Mesenteric fat pad (tissue), 1 donor: ENCODE measurements around the gene TNFRSF11A. TPM values are rescaled to one million over a fixed set of nuclear protein-coding genes. Genes with fewer than 3 reads are reported as not detected.

ENCODE experiments used
- DNase-seq: peaks from one replicate; pipeline ENCODE4 v3.0.0-alpha.2; 2020; ENCODE audit warnings: low spot score
- total RNA-seq: library from RNA; stranded (reverse); fragmentation: NEBNext Ultra II Directional; extraction: Animal tissue kit (Norgen Biotek cat#: 25700); gene quantifications from one replicate; pipeline ENCODE4 v1.2.1, GENCODE V29; 2021
- donor health status: DM: yes; HTN: yes; CAD: no.

The TNFRSF11A gene
- total RNA-seq, 1 donor from 2014 or later: 17.1 TPM

DNA sequence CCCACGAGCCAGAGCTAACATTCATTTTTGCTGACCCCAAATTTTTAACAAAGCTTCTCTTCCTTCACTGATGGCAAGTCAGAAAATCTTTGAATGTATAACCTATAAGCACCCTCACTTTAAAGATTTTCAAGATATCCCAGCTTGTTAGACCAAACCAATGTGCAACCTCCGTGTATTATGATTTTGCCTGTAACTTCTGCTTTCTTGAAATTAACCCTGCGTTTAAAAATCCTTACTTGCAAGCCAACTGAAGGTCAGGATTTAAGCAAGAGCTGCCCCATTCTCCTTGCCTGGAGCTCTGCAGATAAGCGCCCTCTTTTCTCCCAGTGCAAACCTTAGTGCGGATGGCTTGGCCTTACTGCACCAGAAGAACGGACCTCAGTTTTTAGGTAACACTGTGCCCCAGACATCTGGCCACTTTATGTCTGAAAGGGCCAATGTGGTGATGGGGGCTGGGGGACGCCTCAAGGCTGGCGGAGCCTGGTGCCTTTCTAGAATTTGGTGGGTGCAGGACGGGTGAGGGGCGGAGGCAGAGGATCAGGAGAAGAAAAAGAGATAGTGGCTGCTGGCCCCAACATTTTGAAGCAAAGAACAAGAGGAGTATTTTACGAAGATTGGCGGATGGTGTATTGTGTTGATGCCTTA is 805 bp upstream of the TNFRSF11A start:
- DNase-seq: no peak

DNA sequence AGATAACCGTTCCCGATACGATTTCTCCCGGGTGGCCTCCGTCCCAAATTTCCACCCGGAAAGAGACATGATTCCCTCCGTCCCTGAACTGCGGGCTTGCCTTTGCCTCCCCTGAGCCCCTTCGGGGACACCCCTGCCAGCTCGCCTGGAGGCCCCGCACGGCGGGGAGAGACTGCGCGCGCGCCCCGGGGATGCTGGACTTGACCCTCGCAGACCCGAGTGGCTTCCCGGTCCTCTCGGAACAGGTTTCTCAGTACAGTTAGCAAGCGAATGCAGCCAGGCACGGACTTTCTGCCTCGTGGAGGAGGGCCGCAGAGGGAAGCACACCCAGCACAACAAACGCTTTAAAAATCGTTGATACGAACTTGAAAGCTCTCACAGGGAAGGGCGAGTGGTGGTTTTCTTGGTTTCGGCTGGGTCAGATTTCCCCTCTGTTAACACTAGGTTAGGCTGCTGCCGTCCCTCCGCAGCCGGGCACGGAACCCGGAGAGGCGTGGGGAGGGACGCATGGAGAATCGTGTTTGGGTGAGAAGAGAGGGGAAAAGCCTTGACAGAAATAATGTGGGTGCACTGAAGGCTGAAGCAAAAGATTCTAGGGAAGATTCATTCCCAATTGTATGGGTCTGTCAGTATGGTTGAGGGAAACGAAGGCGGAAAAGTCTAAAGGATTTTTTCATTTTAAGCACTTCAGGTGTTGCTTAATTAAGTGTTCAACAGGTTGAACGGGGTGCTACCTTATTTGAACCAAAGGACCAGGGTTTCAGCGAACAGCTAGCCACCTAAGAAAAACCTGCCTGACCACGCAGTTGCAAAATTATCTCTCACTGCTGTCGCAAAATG is 916 bp downstream of the TNFRSF11A start:
- no peak for DNase-seq

DNA sequence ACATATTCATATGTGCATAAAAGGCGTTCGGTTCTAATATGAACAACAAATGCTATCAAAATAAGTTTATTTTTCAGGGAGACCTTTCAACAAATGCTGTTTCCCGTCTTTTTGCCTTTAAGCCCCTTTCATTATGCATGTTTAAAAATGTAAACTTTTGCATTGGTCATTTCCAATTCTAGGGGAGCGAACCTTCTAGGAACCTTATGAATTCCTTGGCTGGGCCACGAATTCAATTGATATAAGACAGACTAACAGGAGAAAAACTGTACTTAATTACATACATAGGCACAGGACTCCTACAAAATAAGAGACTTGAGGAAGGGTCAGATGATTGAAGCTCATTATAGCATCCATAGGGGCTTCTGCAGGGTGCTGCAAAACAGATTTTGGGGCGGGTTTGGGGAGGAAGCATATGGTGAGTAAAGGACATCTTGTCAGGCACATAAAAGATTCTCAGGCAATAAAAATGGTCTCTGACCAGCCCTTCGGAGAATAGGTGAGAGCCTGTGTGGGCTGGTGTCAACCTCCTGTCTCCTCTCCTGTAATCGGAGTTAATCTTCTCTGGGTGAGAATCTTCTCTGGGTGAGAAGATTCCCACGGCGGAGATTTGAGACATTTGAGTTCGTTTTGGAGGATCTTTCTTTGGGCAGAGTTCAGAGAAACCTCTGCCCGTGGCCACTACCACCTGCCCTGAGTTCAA is 1.7 kb downstream of the TNFRSF11A start:
- DNase-seq: no peak

DNA sequence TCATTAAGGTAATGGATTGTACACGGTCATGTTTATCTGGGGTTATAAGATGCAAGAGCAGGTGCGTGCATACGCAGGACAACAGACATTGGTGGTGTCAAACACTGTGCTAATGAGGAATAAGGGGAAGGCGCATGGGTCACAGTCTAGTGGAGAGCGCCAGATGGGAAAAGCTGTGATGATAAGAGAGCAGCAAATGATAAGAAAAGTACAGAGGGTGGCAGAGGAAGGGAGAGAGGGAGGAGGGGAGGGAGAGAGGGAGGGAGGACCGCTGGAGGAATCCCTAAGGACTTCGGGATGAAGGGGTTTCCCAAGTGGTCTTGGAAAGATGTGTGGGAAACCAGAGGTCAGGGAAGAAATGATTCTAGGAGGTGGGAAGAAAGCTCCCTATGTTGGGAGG is 2.9 kb downstream of the TNFRSF11A start:
- DNase-seq: no peak

DNA sequence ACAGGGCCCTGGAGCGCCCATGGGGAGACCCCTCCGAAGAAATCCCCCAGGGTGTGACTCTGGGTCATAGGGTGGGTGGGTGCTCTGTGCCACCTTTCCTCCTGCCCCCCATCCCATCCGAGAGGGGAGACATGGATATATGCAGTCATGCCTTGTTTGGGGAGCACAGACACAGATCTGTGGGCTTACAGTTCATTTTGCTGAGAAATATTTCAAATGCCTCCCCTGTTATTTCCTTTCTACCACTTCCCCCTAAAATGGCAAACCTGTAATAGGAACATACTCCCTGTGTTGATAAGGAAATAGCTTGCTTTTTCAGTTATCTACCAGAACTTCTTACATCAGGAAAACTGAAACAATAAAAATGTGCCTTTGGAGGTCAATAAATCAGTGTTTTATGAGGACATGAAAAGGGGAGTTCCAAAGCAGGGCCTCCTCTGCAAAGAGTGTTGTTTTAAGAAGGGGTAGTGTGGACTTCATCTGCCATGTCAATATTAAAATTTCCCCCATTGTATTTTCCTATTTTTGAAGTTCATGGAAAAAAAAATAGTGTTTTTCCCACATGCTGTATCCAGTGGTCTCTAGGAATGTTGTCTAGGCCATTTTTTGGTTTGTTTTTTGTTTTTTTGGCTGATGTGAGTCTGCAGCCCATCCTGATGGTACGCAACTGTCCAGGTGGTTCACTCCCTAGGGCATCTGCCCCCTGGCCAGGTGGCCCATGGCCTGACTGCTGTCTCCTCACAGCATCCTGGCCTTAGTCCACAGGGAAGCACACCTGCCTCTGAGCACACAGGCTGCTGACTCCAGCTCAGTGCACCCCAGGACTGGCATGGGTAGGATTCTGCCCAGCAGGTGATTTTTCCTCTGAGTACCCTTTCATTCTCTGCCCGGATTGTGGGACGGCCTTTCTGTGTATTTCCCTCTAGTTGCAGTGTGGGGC is 3.7 kb downstream of the TNFRSF11A start:
- DNase-seq: no peak

DNA sequence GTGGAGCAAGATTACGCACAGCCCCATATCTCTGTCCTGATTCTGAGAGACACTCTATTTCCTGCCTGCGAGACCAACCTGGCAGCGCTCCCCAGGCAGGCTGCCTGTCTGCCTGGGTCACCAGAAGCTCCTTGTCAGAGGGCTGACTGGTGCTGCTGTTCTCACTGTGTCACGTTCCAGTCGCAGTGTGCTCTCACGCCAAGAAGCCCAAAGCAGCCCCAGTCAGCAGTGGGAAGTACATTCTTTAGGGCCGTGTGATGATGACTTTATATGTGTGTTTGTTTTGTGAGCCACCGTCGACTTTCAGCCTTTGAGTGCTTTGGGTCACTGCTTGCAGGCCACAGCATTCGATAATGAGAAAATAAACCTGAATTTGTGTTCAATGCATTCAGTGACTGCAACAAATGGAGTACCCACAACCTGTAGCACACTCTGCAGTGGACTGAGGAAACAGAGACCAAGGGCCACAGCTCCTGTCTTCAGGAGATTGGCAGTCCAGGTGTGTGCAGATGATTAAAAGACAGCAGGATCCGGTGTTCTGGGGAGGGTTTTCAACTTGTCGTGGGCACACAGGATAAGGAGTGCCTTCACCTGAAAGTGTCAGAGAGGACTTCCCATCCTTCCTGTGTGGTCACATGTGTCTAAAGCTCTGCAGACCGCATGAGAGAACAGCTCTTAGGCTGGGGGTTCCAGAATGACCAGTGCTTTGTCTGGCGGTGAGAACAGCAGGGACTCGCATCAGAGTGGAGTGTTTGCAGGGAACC is 4.8 kb downstream of the TNFRSF11A start:
- DNase-seq: no peak

DNA sequence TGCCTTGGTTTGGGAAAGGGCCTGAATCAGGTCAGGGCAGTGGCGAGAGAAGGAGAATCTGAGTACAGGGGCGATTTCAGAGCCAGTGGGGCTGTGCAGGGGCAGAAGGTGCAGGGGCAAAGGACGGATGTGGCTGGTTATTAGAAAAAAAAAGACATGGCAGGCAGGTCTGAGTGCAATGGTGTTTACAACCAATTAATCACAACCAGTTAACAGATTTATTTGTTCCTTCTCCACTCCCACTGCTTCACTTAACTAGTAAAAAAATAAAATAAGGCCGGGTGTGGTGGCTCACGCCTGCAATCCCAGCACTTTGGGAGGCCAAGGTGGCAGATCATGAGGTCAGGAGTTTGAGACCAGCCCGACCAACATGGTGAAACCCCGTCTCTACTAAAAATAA is 5.5 kb downstream of the TNFRSF11A start:
- no peak for DNase-seq

DNA sequence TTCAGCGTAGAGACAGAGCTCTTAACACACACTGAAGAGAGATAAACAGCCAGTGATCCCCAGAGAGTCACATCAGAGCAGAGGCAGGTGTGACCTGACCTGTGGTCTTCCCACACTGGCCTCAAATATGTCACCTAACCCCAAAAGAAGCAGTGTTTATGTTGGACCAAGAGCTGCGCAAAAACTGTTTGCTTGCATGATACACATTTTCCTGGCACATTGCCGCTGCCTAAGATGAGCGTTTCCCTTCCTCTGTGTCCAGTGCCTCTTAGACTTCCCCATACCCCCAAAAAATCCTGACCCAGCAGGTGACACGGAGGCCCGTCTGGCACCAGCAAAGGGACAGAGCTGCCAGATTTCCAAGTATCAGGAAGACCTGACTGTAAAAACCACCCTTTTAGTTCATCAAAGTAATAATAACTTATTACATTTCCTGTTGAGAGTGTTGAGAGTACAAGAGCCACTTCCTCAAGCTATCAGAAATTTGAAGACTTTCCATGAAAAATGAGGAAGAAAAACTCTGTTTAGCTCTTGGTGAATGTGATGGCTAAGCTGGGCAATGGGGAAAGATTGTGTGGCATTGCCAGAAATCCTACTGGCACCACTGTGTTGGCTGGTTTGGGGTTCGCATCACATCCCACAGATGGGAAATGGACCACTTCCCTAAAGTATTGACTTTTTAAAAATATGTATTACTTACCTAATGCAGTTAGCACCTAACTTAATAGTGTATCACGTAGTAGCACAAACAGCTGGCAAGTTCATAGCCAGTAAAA is 6.7 kb downstream of the TNFRSF11A start:
- no peak for DNase-seq

DNA sequence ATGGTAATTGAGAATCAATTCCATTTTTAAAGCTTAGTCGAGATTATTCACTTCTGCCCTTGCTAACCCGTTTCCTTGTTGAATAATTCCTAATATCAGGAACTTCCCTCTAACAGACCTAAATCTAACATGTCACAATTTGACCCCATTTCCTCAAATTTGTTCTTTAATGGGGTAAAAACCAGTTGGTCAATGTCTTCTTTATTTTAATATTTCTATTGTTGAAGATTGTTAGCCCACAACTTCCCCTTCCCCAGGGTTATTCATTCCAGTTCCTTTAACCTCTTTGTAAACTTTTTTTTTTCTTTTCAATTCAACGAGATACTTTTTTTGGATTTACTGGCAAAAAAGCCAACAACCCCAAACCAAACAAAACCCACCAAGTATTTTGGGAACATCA is 7.3 kb downstream of the TNFRSF11A start:
- no peak for DNase-seq

DNA sequence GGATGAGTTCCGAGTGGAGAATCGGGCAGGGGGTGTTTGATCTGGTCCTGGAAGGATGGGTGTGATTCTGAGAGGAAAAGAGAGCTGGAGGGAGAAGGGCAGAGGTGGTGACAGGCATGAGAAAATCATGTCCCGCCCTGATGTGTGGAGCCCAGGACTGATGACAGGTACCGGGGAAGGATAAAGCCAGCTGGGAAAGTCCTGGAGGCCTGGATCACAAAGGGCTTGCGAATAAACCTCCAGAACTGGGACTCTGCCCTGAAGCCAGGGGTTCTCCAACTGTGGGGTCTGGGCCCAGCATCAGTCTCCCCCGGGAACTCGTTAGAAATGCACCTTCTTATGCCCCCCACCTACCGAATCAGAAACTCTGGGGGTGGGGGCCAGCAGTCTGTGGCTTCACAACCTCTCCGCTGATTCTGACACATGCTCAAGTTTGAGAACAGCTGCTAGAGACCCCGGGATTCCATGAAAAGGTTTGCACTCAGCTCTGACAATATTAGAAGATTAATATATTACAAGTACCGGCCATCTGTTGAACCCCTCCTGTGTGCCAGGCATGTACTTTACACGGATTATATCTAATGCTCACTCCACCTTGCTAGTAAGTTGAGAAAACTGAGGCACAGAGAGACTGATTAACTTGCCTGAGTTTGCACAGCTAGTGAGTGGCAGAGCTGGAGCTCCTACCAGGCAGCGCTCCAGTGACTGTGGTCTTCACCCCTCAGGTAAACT is 8.0 kb downstream of the TNFRSF11A start:
- no peak for DNase-seq

DNA sequence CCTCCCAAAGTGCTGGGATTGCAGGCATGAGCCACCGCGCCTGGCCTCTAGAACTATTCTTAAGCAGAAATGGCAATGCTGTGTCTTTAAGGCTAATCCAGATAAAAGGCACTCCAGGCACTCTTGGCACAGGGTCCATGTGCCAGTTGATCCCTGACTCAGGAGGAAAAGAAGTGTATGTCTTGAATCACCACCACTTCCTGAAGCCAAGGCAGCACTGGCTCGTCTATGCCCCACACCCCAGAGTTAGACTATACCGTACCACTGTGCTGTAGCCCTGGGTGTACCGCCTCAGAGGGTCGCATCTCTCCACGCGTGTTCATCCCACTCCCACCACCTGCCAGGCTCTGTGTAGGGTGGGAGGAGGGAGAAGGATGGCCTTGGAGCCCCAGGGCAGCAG is 9.0 kb downstream of the TNFRSF11A start:
- DNase-seq: no peak

DNA sequence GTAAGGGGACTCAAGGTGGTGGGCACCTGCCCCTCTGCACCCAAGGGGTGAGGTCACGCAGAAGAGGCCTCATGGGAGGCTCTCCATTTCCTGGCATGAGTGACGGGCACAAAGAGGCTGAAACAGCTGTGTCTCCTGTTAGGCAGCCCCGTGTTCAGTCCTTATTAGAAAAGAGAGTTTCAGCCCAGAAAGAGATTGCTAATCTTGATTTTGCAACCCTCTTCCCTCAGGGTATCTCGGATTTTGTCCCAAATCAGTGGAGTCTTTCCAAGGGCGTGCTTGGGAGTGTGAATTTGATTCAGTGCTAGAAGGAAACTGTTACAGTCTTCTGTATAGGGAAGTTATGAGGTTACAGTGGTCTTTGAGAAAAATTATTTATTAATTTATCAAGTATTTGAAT is 10.4 kb downstream of the TNFRSF11A start:
- no peak for DNase-seq

DNA sequence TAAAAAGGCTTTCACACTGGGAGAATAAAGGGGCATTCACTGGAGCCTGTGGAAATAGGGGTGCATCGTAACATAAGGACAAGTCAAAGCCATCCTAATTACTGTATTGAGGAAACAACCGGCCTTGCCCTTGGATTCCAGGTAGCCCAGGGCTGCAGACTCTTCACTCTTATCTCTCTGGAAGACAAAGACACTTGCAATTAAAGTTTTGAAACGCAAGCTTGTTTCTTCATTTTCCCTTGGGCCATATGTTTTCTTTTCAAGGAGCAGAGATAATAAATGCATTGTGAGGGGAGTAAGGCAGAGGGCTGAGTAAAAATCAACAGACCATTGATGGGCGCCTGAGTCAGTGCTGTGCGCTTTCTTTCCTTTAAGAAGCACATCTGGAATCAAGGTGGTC is 11.5 kb downstream of the TNFRSF11A start:
- no peak for DNase-seq

DNA sequence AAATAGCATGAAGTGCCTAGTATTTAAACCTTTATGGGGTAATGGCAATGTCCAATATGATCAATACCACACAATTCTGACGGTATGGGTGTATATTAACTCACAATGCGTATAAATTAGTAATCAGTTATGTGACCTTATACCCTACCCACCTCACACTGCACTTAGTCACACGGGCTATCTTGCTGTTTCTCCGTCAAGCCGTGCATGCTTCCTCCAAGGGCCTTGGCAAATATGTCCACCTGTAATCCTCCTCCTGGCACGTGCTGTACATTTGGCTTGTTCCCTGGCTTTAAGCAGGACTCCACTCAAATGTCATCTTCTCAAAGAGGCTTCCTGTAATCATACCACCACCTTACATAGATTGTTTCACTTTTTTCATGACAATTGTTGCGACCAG is 12.2 kb downstream of the TNFRSF11A start:
- DNase-seq: no peak

DNA sequence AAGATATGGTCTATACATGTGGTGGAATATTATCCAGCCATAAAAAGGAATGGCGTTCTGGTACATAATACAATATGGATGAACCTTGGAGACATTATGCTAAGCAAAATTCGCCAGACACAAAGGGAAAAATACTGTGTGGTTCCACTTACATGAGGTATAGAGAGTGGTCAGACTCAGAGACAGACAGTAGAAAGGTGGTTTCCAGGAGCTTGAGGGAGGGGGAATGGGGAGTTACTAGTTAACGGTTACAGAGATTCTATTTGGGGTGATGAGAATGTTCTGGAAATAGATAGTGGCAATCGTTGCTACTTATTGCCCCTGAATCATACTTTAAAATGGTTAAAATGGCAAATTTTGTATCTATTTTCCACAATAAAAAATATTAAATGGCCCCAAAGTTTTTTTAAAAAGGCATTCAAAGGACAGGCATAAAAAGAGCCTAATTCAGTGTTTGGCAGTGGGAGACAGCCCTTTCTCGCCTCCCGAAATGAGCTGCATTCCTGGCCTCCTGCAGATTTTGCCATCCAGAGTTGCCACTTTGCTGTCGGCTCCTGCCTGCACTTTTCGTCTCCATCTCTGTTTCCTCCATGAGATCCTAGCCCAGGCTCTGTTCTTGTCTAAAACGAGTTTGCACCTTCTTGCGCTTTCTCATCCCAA is 13.5 kb downstream of the TNFRSF11A start:
- DNase-seq: no peak

DNA sequence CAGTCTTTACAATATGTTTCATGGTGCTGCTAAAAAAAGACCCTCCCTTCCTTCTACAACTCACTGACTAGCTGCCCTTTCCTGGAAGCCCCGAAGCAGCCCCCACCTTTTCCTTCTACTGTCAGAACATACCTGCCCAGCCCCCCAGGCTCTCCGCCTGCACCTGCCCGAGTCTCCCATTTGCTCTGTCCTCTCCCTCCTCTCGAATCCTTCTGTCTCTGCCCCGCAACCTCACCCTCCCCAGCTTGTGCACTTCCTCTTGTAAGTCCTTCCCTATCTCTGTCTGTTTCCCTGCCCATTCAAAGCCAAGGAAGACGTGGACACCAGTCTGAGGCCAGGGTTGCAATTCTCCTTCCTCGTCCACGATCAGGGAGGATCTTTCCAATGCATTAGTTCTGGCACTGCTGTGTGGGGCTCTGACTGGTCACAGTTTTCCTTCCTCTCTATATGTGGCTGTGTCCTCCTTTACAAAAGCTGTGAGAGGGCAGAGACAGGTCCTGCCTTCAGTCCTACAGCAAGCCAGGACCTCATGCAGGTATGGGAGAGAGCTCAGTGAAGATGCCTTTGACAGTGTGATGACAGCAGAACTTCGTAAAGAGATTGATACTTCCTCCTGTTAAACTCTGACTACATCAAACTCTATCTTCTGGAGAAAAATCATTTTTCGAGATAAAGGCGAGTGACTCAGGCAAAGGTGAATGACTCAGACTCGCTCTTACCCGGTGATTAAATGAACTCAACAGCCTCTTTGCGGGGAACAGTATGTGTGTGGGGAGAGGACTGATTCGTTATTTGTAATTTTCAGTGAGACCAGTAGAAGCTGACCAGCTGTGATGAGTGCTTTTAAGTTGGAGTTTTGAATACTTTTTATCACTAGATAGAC is 14.2 kb downstream of the TNFRSF11A start:
- no peak for DNase-seq

DNA sequence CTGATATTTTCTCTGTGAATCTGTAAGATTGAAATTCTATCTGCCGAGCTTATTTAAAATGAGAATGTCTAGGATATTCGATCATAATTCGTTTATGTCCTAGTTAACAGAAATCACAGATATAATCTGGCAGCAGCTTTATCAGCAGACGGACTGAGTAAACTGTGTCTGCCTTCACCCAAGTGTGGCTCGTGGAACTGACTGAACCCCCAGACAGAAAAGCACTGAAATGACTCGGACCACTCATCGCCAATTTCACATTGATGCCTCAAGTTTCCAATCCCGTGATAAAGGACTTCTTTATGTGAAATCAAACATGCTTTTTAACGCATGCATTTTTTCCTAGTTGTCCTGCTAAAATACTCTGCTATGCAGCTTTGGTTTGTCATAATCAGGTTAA is 15.9 kb downstream of the TNFRSF11A start:
- no peak for DNase-seq
